Measurements from ENCODE around the gene ELK1. TPM values are rescaled to one million over a fixed set of nuclear protein-coding genes. Genes with fewer than 3 reads are reported as not detected.

Gene ELK1
- total RNA-seq, 1 donor from 2014 or later = 29.2 TPM

- ATAC-seq = no peak
- Histone ChIP-seq H3K36me3 (peaks cover 17% of the 10 kb centered on the region), H3K9me3 (no peaks in the 10 kb centered on the region), H3K4me3 (no peak overlapping the region), H3K27me3 (no peaks in the 10 kb centered on the region), H3K27ac (no peak overlapping the region), H3K4me1 (peaks cover 4% of the 10 kb centered on the region)
- DNase-seq = no peak
- intact Hi-C loops (cut with DNase I) = no loop called here
- TF ChIP-seq, protein P1, sequence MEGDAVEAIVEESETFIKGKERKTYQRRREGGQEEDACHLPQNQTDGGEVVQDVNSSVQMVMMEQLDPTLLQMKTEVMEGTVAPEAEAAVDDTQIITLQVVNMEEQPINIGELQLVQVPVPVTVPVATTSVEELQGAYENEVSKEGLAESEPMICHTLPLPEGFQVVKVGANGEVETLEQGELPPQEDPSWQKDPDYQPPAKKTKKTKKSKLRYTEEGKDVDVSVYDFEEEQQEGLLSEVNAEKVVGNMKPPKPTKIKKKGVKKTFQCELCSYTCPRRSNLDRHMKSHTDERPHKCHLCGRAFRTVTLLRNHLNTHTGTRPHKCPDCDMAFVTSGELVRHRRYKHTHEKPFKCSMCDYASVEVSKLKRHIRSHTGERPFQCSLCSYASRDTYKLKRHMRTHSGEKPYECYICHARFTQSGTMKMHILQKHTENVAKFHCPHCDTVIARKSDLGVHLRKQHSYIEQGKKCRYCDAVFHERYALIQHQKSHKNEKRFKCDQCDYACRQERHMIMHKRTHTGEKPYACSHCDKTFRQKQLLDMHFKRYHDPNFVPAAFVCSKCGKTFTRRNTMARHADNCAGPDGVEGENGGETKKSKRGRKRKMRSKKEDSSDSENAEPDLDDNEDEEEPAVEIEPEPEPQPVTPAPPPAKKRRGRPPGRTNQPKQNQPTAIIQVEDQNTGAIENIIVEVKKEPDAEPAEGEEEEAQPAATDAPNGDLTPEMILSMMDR (IDR thresholded peaks at IDR 0.05) = peak; percentile 47
Observed at GRCh38 chrX:47643926-47644325, 6.4 kb downstream of the ELK1 start.

- Histone ChIP-seq H3K27me3 (no peaks in the 10 kb centered on the region), H3K27ac (no peak overlapping the region), H3K4me1 (no peaks in the 10 kb centered on the region), H3K9me3 (no peaks in the 10 kb centered on the region), H3K36me3 (peaks cover 28% of the 10 kb centered on the region), H3K4me3 (no peak overlapping the region)
- TF ChIP-seq, protein P1 (IDR thresholded peaks at IDR 0.05) = no peak
- intact Hi-C loops (cut with DNase I) = no loop called here
- ATAC-seq (no peak), DNase-seq (no peak)
Observed at GRCh38 chrX:47638816-47639215, 11.5 kb downstream of the ELK1 start.

GRCh38 chrX:47637546-47638195 lies 12.7 kb downstream of the ELK1 start:
- Histone ChIP-seq H3K4me1 (no peaks in the 10 kb centered on the region), H3K9me3 (no peaks in the 10 kb centered on the region), H3K4me3 (peak overlapping the region; percentile 40), H3K27me3 (no peaks in the 10 kb centered on the region), H3K36me3 (peaks cover 28% of the 10 kb centered on the region), H3K27ac (no peak overlapping the region)
- DNase-seq (peak; percentile 84), ATAC-seq (peak; percentile 98)
- intact Hi-C loops (cut with DNase I) = no loop called here
- TF ChIP-seq, protein P1 (IDR thresholded peaks at IDR 0.05) = peak; percentile 19

DNA sequence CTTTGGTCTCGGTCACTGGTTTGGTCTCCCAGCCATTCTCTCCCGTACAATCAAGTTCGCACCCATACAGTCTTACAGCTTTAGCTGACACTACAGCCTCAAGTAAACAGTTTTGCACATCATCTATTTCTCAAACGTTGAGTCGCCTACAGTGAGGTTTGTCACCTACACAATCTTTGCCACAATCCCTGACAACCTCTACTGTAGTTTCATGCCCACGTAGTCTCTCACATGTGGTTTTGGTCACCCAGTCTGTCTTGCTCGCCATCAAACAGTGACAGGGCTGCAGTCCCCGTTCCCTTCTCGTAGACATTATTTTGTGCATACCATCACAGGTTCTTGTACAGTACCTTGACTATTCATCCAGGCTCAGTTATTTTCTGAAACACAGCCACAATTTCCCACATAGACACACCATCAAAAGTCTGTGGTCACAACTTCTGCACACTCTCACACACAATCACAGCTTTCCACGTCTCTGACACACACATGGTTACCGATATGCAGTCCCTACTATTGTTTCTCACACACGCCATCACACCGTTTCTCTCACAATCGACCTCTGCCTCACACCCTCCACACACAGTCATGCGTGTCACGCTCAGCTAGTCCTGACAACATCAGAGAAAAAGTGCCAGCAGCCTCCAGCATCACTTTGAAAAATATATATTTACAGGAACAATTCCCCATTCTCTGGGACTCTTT lies 15.3 kb downstream of the ELK1 start:
- Histone ChIP-seq H3K4me3 (no peak overlapping the region), H3K9me3 (no peaks in the 10 kb centered on the region), H3K4me1 (no peaks in the 10 kb centered on the region), H3K36me3 (peaks cover 17% of the 10 kb centered on the region), H3K27ac (no peak overlapping the region), H3K27me3 (no peaks in the 10 kb centered on the region)
- TF ChIP-seq, protein P1 (IDR thresholded peaks at IDR 0.05) = no peak
- DNase-seq (no peak), ATAC-seq (no peak)
- intact Hi-C loops (cut with DNase I) = no loop called here

DNA sequence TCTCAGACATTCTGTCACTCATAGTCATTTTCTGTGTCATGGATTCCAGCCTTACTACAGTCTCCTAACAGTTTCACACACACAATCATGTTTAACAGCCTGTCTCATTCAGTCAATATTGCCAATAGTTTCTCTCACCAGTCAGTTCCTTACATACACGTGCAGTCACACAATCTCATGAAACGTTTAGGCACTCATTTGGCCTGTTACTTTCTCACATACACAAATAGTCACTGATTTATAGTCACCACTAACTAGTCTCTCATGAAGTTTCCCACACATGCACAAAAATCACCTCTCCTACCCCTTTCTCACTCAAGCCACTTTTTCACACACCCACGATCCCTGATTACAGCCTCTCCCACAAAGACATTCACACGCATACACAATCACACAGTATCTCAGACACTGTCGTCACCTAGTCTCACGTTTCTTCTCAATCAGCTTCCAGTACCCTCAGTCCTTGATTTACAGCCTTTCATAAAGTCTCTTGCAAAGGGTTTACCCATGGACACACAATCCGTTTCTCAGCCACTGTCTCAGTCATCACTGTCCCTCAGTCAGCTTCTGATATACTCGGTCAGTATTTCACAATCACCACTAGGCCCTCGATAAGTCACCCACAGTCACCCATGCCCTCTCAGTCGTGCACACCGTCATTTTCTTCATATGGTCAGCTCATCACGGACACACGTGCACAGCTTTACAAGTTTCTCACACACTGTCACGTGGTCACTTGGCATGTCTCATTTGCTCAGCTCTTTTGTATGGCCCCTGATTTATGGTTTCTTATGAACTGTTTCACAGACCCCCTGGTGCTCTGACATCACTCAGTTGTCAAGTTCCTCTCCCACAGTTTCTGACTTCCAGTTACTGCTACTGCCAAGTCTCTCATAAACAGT lies 16.4 kb downstream of the ELK1 start:
- no peaks in the 10 kb centered on the region for H3K4me1 ChIP-seq
- ATAC-seq (no peak), DNase-seq (no peak)
- intact Hi-C loops (cut with DNase I) = no loop called here
- TF ChIP-seq, protein P1 (IDR thresholded peaks at IDR 0.05) = no peak
- no peaks in the 10 kb centered on the region for H3K9me3 ChIP-seq
- H3K4me3 ChIP-seq = no peak overlapping the region
- no peak overlapping the region for H3K27ac ChIP-seq
- no peaks in the 10 kb centered on the region for H3K27me3 ChIP-seq
- peaks cover 11% of the 10 kb centered on the region for H3K36me3 ChIP-seq

Data from upper lobe of right lung (tissue), 1 donor.